ENCODE measurements around the gene NAT10.

NAT10 gene

DNA sequence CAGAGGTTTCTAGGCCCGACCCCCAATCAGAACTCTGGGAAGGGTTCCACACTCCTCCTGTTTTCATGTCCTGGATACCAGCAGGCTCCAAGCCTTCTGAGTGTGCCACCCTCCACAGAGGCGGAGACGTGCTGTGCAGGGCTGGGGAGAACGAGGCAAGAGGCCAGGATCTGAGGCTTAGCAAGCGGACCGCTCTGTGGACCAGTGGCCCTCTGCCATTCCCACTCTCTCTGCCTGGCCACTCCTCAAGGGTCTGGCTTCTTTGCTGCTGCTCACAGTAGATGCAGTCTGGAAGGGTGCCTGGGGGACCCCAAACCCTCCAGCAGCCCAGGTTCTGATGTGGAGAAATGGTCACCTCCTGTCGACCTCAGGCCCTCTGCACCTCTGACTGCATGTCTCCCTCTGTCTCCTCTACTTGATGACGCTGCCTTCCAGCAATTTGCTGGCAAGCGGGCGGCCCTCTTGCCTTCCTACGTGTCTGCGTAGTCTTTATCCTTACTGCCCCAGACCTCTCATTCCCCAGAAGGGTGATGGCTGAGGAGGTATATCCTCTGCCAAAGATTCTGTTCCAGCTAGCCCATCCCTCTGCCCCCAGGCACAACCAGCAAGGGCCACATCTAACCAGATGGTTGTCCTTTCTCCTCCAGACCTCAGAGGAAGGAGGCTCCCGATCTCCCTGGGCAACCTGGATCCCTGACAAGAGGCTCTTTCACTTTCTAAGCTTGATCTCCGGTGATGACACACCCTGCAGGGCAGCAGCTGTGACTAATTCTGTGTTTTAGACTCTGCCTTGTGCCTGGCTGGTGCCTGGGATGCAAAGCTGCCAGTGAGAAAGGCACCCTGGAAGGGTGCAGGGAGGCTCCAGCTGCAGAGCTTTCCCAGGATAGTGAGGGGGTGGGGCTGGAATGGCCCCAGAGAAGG lies 87.3 kb downstream of the NAT10 start:
- TF ChIP-seq, protein P1, sequence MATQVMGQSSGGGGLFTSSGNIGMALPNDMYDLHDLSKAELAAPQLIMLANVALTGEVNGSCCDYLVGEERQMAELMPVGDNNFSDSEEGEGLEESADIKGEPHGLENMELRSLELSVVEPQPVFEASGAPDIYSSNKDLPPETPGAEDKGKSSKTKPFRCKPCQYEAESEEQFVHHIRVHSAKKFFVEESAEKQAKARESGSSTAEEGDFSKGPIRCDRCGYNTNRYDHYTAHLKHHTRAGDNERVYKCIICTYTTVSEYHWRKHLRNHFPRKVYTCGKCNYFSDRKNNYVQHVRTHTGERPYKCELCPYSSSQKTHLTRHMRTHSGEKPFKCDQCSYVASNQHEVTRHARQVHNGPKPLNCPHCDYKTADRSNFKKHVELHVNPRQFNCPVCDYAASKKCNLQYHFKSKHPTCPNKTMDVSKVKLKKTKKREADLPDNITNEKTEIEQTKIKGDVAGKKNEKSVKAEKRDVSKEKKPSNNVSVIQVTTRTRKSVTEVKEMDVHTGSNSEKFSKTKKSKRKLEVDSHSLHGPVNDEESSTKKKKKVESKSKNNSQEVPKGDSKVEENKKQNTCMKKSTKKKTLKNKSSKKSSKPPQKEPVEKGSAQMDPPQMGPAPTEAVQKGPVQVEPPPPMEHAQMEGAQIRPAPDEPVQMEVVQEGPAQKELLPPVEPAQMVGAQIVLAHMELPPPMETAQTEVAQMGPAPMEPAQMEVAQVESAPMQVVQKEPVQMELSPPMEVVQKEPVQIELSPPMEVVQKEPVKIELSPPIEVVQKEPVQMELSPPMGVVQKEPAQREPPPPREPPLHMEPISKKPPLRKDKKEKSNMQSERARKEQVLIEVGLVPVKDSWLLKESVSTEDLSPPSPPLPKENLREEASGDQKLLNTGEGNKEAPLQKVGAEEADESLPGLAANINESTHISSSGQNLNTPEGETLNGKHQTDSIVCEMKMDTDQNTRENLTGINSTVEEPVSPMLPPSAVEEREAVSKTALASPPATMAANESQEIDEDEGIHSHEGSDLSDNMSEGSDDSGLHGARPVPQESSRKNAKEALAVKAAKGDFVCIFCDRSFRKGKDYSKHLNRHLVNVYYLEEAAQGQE (IDR thresholded peaks at IDR 0.05; ENCODE audit: insufficient read depth in 1 of 2, low read depth in 2 of 2, low read length in 2 of 2), result no peak
- TF ChIP-seq POLR2AphosphoS5 (IDR thresholded peaks at IDR 0.05; ENCODE audit: low read depth, low read length), result no peak

DNA sequence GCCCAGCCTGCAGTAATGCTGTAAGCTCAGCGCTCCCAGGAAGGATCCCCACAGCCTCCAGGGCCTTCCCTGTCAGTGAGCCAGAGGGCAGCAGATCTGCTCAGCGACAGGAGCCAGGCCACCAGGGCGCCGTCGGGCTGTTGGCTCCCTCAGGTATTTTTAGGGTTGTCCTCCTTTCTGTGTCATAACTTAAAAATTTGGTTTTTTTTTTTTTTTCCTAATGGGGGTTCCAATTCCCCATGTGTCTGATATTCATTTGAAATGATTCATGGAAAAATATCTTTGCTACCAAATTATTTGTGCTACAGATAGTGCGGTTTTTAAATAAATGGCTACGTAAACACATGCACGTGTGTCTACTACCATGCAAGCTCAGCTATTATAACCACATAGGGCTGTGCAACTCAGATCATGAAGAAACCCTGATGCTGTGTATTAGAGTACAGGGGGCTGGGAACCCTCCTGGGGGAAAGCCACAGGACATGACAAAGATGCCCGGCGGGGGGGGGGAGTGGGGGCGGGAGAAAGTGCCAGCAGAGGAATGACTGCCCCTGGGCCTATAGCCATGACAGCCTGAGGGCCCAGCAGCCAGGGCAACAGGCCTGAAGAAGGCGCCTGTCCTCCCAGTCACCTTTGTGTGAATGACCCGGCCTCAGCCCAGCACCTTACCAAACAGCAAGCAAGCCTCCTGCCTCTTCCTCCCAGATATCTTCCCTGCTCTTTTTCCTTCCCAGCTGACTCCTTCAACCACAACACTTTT lies 89.3 kb downstream of the NAT10 start:
- no peak for TF ChIP-seq FOXP2 (optimal IDR thresholded peaks at IDR 0.05; ENCODE audit: borderline replicate concordance, extremely low read depth, extremely low read length, insufficient read depth)
- no peak for TF ChIP-seq TAF1 (IDR thresholded peaks at IDR 0.05; ENCODE audit: borderline replicate concordance, insufficient read depth, low read length)
- no peak for TF ChIP-seq POLR2AphosphoS5 (IDR thresholded peaks at IDR 0.05; ENCODE audit: low read depth, low read length)
- no peak for TF ChIP-seq SIN3A (IDR thresholded peaks at IDR 0.05; ENCODE audit: borderline replicate concordance, insufficient read depth, low read length)
- TF ChIP-seq, protein P1 (IDR thresholded peaks at IDR 0.05; ENCODE audit: insufficient read depth in 1 of 2, low read depth in 2 of 2, low read length in 2 of 2), result no peak
